ENCODE measurements around the gene ITGA1.

Gene ITGA1

GRCh38 chr5:52977264-52977897 lies 189.7 kb downstream of the ITGA1 start:
- DNase-seq: no peak

GRCh38 chr5:52981507-52981906 lies 193.8 kb downstream of the ITGA1 start:
- no peak for DNase-seq

GRCh38 chr5:52983731-52984636 lies 196.3 kb downstream of the ITGA1 start:
- no peak for DNase-seq

- DNase-seq: no peak
Measured at GRCh38 chr5:52985306-52985705, 197.6 kb downstream of the ITGA1 start.

GRCh38 chr5:52987711-52988331 lies 200.1 kb downstream of the ITGA1 start:
- peak; percentile 33 to 39 for DNase-seq

GRCh38 chr5:52988335-52989024 lies 200.8 kb downstream of the ITGA1 start:
- no peak for DNase-seq

- peak; percentile 47 to 58 for DNase-seq
Measured at GRCh38 chr5:52989025-52989780, 201.5 kb downstream of the ITGA1 start, which contains the start of gene ITGA2. ITGA2 (plus strand) TSS chr5:52989352; CDS start chr5:52989469, 117 bp downstream.

GRCh38 chr5:52989781-52990527 lies 202.2 kb downstream of the ITGA1 start:
- DNase-seq: peak; percentile 45 to 57

- no peak for DNase-seq
Measured at GRCh38 chr5:52990528-52990925, 202.8 kb downstream of the ITGA1 start.

- DNase-seq: no peak
Measured at GRCh38 chr5:52993367-52993766, 205.7 kb downstream of the ITGA1 start.

- no peak for DNase-seq
Measured at GRCh38 chr5:52994266-52994665, 206.6 kb downstream of the ITGA1 start.

- no peak for DNase-seq
Measured at GRCh38 chr5:52995095-52995494, 207.4 kb downstream of the ITGA1 start.

GRCh38 chr5:52995914-52996313 lies 208.2 kb downstream of the ITGA1 start:
- DNase-seq: no peak

- no peak for DNase-seq
Measured at GRCh38 chr5:52996979-52997378, 209.3 kb downstream of the ITGA1 start.

GRCh38 chr5:52997424-52997823 lies 209.7 kb downstream of the ITGA1 start:
- DNase-seq: no peak

GRCh38 chr5:52998552-52999313 lies 211.0 kb downstream of the ITGA1 start:
- DNase-seq: no peak

GRCh38 chr5:52999344-52999949 lies 211.7 kb downstream of the ITGA1 start:
- DNase-seq: peak; percentile 27 to 31

- no peak for DNase-seq
Measured at GRCh38 chr5:53001541-53001940, 213.8 kb downstream of the ITGA1 start.

- no peak for DNase-seq
Measured at GRCh38 chr5:53002491-53002890, 214.8 kb downstream of the ITGA1 start.

- no peak for DNase-seq
Measured at GRCh38 chr5:53003144-53003543, 215.4 kb downstream of the ITGA1 start.

Data from activated T-cell treated with anti-CD3 and anti-CD28 coated beads, Interleukin-2, amount 50 U/mL, for 48 hours (primary cell).